ENCODE results near the gene ANTKMT.
"Not testable (repeated sequence)": the region's sequence is repeated elsewhere in the genome, so short reads cannot be mapped to it uniquely, and the experiment has no call there.

Gene ANTKMT

GRCh38 chr16:681746-682427, 39.1 kb upstream of the ANTKMT start:
- no peak for DNase-seq (ENCODE audit: low read depth)

GRCh38 chr16:682493-683395, 38.2 kb upstream of the ANTKMT start:
- DNase-seq (ENCODE audit: low read depth), result no peak

- DNase-seq (ENCODE audit: low read depth), result no peak
Observed at GRCh38 chr16:683396-684070, 37.4 kb upstream of the ANTKMT start.

- DNase-seq (ENCODE audit: low read depth), result peak; percentile 88
Observed at GRCh38 chr16:684071-684794, 36.7 kb upstream of the ANTKMT start, which contains the start of gene JMJD8. JMJD8 (minus strand) TSS chr16:684334; CDS start chr16:684319, 15 bp downstream.

- DNase-seq (ENCODE audit: low read depth), result no peak
Observed at GRCh38 chr16:684961-685696, 35.8 kb upstream of the ANTKMT start.

- DNase-seq (ENCODE audit: low read depth), result no peak
Observed at GRCh38 chr16:685967-686366, 35.0 kb upstream of the ANTKMT start.

- DNase-seq (ENCODE audit: low read depth), result no peak
Observed at GRCh38 chr16:686459-687260, 34.3 kb upstream of the ANTKMT start.

- no peak for DNase-seq (ENCODE audit: low read depth)
Observed at GRCh38 chr16:687499-687898, 33.4 kb upstream of the ANTKMT start.

- no peak for DNase-seq (ENCODE audit: low read depth)
Observed at GRCh38 chr16:689175-689897, 31.6 kb upstream of the ANTKMT start.

GRCh38 chr16:691242-691641, 29.7 kb upstream of the ANTKMT start:
- DNase-seq (ENCODE audit: low read depth), result not testable (repeated sequence)

- no peak for DNase-seq (ENCODE audit: low read depth)
Observed at GRCh38 chr16:692356-693108, 28.4 kb upstream of the ANTKMT start.

GRCh38 chr16:693364-693763, 27.6 kb upstream of the ANTKMT start:
- no peak for DNase-seq (ENCODE audit: low read depth)

- DNase-seq (ENCODE audit: low read depth), result no peak
Observed at GRCh38 chr16:693766-694165, 27.2 kb upstream of the ANTKMT start.

GRCh38 chr16:694187-694862, 26.6 kb upstream of the ANTKMT start:
- no peak for DNase-seq (ENCODE audit: low read depth)

GRCh38 chr16:694863-695354, 26.0 kb upstream of the ANTKMT start:
- DNase-seq (ENCODE audit: low read depth), result no peak

- no peak for DNase-seq (ENCODE audit: low read depth)
Observed at GRCh38 chr16:695355-696089, 25.4 kb upstream of the ANTKMT start.

GRCh38 chr16:698911-699671, 21.9 kb upstream of the ANTKMT start:
- no peak for DNase-seq (ENCODE audit: low read depth)
